HFFc6 (cell line): ENCODE results near the gene SRSF8. TPM values are rescaled to one million over a fixed set of nuclear protein-coding genes. Genes with fewer than 3 reads are reported as not detected.

ENCODE experiments used
- DNase-seq: peaks from one replicate; pipeline ENCODE4 v3.0.0-alpha.2; 2018
- H3K27ac Mint-ChIP-seq: 2 replicates; pipeline ENCODE4 v1.8.0; 2020; ENCODE audit warnings: mild to moderate bottlenecking, mixed read lengths
- H3K27me3 Mint-ChIP-seq: 2 replicates; pipeline ENCODE4 v1.8.0; 2021; ENCODE audit warnings: mild to moderate bottlenecking, moderate library complexity, mixed read lengths; ENCODE audit not compliant: insufficient read depth
- H3K36me3 Mint-ChIP-seq: 2 replicates; pipeline ENCODE4 v1.8.0; 2021; ENCODE audit warnings: low read depth, mixed read lengths
- H3K4me1 Mint-ChIP-seq: 2 replicates; pipeline ENCODE4 v1.8.0; 2020; ENCODE audit warnings: low read depth, mixed read lengths
- H3K4me3 Mint-ChIP-seq: 2 replicates; pipeline ENCODE4 v1.8.0; 2020; ENCODE audit warnings: mild to moderate bottlenecking, moderate library complexity, mixed read lengths
- H3K9me3 Mint-ChIP-seq: 2 replicates; pipeline ENCODE4 v1.8.0; 2020; ENCODE audit warnings: mild to moderate bottlenecking, mixed read lengths
- total RNA-seq, 6 experiments: library from RNA; stranded (reverse); fragmentation: NEBNext Ultra II Directional; extraction: Animal tissue kit (Norgen Biotek cat#: 25700); gene quantifications; 2 replicates in 1 of 6; 3 replicates in 5 of 6; pipeline ENCODE4 v1.2.3, GENCODE V29; 2021
- TF ChIP-seq, protein P1 (sequence below): fragments of 200-600 bp; sonication (generic); IDR thresholded peaks from 2 replicates; pipeline ENCODE4 v1.5.0; 2021; ENCODE audit warnings: antibody characterized with exemption, mild to moderate bottlenecking

SRSF8 gene
- total RNA-seq, 6 experiments from 2014 or later, result 27.7 to 35.6 (median 32.6) TPM

DNA sequence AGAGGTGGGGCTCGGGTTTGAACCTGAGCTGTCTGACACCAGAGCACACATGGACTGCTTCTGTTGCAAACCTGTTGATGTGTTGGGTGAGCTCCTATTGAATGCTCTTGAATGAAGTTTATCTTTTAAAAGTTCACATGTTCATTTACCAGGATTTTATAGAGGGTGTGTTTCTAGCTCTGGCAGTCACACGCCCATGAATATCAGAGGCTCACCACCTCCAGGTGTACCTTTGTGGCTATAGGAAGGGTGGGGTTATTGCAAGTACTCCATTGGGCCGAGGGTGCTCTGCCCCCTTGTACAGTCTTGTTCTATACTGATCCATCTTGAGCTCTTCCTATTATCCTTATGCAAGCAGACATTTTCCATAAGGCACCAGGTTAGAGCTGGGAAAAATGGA lies 32.1 kb downstream of the SRSF8 start:
- H3K27me3 Mint-ChIP-seq, result no peaks in the 10 kb centered on the region
- TF ChIP-seq, protein P1, sequence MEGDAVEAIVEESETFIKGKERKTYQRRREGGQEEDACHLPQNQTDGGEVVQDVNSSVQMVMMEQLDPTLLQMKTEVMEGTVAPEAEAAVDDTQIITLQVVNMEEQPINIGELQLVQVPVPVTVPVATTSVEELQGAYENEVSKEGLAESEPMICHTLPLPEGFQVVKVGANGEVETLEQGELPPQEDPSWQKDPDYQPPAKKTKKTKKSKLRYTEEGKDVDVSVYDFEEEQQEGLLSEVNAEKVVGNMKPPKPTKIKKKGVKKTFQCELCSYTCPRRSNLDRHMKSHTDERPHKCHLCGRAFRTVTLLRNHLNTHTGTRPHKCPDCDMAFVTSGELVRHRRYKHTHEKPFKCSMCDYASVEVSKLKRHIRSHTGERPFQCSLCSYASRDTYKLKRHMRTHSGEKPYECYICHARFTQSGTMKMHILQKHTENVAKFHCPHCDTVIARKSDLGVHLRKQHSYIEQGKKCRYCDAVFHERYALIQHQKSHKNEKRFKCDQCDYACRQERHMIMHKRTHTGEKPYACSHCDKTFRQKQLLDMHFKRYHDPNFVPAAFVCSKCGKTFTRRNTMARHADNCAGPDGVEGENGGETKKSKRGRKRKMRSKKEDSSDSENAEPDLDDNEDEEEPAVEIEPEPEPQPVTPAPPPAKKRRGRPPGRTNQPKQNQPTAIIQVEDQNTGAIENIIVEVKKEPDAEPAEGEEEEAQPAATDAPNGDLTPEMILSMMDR, result no peak
- H3K36me3 Mint-ChIP-seq, result no peaks in the 10 kb centered on the region
- H3K9me3 Mint-ChIP-seq, result no peaks in the 10 kb centered on the region
- no peak overlapping the region for H3K27ac Mint-ChIP-seq
- DNase-seq, result no peak
- H3K4me1 Mint-ChIP-seq, result peaks cover 26% of the 10 kb centered on the region
- H3K4me3 Mint-ChIP-seq, result no peak overlapping the region

DNA sequence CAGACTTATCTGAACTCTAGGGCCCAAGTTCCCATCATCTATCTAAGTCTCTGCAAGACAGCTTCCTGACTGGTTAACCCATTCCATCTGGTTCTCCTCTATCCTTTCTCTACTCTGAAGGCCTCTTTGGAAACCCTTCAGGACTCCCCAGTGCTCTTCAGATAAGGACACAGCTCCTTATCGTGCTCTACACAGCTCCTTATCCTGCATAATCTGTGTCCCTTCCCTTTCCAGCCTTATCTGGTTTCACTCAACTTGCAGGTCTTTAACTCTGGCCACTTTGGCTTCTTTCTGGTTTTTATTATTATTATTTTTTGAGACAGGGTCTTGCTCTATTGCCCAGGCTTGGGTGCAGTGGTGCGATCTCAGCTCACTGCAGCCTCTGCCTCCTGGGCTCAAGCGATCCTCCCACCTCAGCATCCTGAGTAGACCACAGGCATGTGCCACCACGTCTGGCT lies 33.5 kb downstream of the SRSF8 start:
- TF ChIP-seq, protein P1, result no peak
- H3K4me1 Mint-ChIP-seq, result peaks cover 20% of the 10 kb centered on the region
- H3K27ac Mint-ChIP-seq, result no peak overlapping the region
- H3K9me3 Mint-ChIP-seq, result no peaks in the 10 kb centered on the region
- H3K4me3 Mint-ChIP-seq, result no peak overlapping the region
- no peak for DNase-seq
- no peaks in the 10 kb centered on the region for H3K36me3 Mint-ChIP-seq
- H3K27me3 Mint-ChIP-seq, result peaks cover 2% of the 10 kb centered on the region; the same call in 1 of the 2 replicates

DNA sequence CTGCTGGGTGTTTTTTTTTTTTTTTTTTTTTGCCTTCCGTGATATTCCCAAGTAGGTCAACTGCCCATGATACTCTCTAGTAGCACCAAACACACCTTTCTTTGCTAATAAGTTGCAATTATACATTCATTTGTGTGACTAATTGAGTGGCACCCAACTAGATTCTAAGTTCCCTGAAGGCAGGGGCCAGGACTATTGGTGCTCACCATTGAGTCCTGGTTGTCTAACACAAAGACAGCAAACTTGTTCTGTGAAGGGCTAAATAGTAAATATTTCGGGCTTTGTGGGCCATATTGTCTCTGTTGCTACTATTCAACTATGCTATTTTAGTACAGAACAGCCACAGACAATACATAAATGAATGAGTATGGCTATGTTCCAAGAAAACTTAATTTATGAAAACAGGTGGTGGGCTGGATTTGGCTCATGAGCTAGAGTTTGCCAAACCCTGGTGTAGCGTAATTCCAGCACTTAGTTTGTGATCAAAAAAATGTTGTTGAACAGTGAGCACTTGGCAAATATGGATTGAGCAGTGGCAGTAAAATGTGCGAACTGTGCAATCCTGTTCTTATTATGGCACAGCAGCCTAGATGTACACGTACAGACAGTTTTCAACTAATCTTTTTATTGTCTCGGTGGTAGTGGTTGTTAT lies 34.3 kb downstream of the SRSF8 start:
- Mint-ChIP-seq H3K9me3 (no peaks in the 10 kb centered on the region), H3K27ac (no peak overlapping the region), H3K4me1 (peaks cover 12% of the 10 kb centered on the region), H3K27me3 (peaks cover 2% of the 10 kb centered on the region; the same call in 1 of the 2 replicates), H3K4me3 (no peak overlapping the region), H3K36me3 (no peaks in the 10 kb centered on the region)
- DNase-seq, result no peak
- TF ChIP-seq, protein P1, result no peak

DNA sequence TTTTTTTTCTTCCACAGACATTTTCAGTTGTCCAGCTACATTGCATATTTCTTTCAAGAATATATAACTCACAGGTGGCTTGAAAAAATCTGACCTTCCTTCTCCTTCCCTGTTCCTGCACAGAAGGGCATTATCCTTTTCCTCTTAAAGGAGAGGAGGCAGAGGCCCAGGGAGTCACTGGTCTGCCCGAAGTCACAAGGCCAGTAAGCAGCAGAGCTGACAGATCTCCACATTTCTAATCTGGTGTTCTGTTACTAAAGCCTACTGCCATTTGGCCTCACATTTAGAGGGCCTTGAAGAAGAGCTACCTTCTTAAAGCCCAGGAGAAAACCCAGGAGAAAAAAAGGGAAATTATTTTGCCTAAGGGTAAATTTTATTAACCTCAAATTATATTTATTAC lies 35.2 kb downstream of the SRSF8 start:
- Mint-ChIP-seq H3K27ac (no peak overlapping the region), H3K4me1 (peaks cover 6% of the 10 kb centered on the region; the same call in 1 of the 2 replicates), H3K27me3 (peaks cover 2% of the 10 kb centered on the region), H3K36me3 (no peaks in the 10 kb centered on the region), H3K9me3 (no peaks in the 10 kb centered on the region), H3K4me3 (no peak overlapping the region)
- no peak for DNase-seq
- TF ChIP-seq, protein P1, result no peak

DNA sequence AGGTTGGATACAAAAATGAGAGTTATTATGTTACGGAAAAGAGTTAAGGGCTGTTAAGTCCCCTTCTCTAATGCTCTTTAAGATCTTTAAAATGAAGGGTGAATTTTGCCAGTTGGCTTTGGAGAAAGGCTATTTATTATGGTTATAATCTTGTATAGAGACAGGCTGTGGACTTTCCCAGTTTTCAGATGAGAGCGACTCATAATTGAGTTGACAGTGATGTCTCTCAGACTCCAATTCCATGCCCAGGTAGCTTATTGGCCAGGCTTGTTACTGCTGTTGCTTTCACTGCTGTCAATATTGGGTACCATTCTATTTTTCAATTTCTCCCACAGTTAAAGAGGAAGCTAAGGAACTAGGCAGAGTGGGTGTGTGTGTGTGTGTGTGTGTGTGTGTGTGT lies 36.0 kb downstream of the SRSF8 start:
- Mint-ChIP-seq H3K27ac (no peak overlapping the region), H3K4me3 (no peak overlapping the region), H3K36me3 (no peaks in the 10 kb centered on the region), H3K9me3 (no peaks in the 10 kb centered on the region), H3K27me3 (peaks cover 2% of the 10 kb centered on the region), H3K4me1 (peaks cover 7% of the 10 kb centered on the region; the same call in 1 of the 2 replicates)
- DNase-seq, result no peak
- TF ChIP-seq, protein P1, result no peak
